H9 (cell line): ENCODE results near the gene CRYAB. TPM values are rescaled to one million over a fixed set of nuclear protein-coding genes. Genes with fewer than 3 reads are reported as not detected.

Experiments
- DNase-seq: peaks from one replicate; pipeline ENCODE4 v3.0.0-alpha.2; 2017
- H2AFZ ChIP-seq: one replicate; pipeline ENCODE4 v1.6.1; 2013; ENCODE audit warnings: mild to moderate bottlenecking, low read length, control low read depth, moderate library complexity
- H2AK5ac ChIP-seq: 2 replicates; pipeline ENCODE4 v1.6.1; 2013; ENCODE audit warnings: low read length, control low read depth, mixed read lengths; ENCODE audit not compliant: insufficient read length
- H2BK120ac ChIP-seq: one replicate; pipeline ENCODE4 v1.6.1; 2013; ENCODE audit warnings: low read depth, mild to moderate bottlenecking, low read length, control low read depth, inconsistent platforms; ENCODE audit not compliant: poor library complexity, severe bottlenecking
- H2BK12ac ChIP-seq: 2 replicates; pipeline ENCODE4 v1.6.1; 2013; ENCODE audit warnings: low read length, control low read depth, mixed read lengths, low read depth; ENCODE audit not compliant: insufficient read length
- H2BK15ac ChIP-seq: 2 replicates; pipeline ENCODE4 v1.6.1; 2013; ENCODE audit warnings: low read depth, low read length, control low read depth
- H2BK20ac ChIP-seq: one replicate; pipeline ENCODE4 v1.6.1; 2013; ENCODE audit warnings: low read depth, mild to moderate bottlenecking, low read length, control low read depth, inconsistent platforms; ENCODE audit not compliant: poor library complexity, severe bottlenecking
- H2BK5ac ChIP-seq: 2 replicates; pipeline ENCODE4 v1.6.1; 2013; ENCODE audit warnings: low read length, control low read depth, mixed read lengths; ENCODE audit not compliant: insufficient read length
- H3K14ac ChIP-seq: 2 replicates; pipeline ENCODE4 v1.6.1; 2013; ENCODE audit warnings: low read length, control low read depth; ENCODE audit not compliant: insufficient read depth
- H3K18ac ChIP-seq: 2 replicates; pipeline ENCODE4 v1.6.1; 2013; ENCODE audit warnings: low read depth, mild to moderate bottlenecking, mixed read lengths, low read length, control low read depth; ENCODE audit not compliant: insufficient read length
- H3K23ac ChIP-seq: 2 replicates; pipeline ENCODE4 v1.6.1; 2013; ENCODE audit warnings: low read length, control low read depth, mixed read lengths, low read depth; ENCODE audit not compliant: insufficient read length
- H3K23me2 ChIP-seq: 2 replicates; pipeline ENCODE4 v1.6.1; 2013; ENCODE audit warnings: low read depth, mild to moderate bottlenecking, mixed read lengths, low read length, control low read depth; ENCODE audit not compliant: insufficient read length, poor library complexity, severe bottlenecking
- H3K27ac ChIP-seq: 2 replicates; pipeline ENCODE4 v1.5.1; 2013; ENCODE audit warnings: low read length, control low read depth, mixed read lengths, low read depth; ENCODE audit not compliant: insufficient read length
- H3K27me3 ChIP-seq: 2 replicates; pipeline ENCODE4 v1.6.1; 2013; ENCODE audit warnings: low read length, control low read depth, inconsistent platforms; ENCODE audit not compliant: insufficient read depth
- H3K4ac ChIP-seq: 2 replicates; pipeline ENCODE4 v1.6.1; 2013; ENCODE audit warnings: low read depth, mild to moderate bottlenecking, control low read depth, inconsistent platforms, low read length, moderate library complexity
- H3K4me1 ChIP-seq: 2 replicates; pipeline ENCODE4 v1.6.1; 2013; ENCODE audit warnings: low read length, control low read depth, inconsistent platforms; ENCODE audit not compliant: insufficient read depth
- H3K4me2 ChIP-seq: 2 replicates; pipeline ENCODE4 v1.6.1; 2013; ENCODE audit warnings: low read length, control low read depth, mixed read lengths; ENCODE audit not compliant: insufficient read length, insufficient read depth
- H3K56ac ChIP-seq: 2 replicates; pipeline ENCODE4 v1.6.1; 2013; ENCODE audit warnings: low read depth, mild to moderate bottlenecking, mixed read lengths, low read length, control low read depth; ENCODE audit not compliant: insufficient read length
- H3K79me1 ChIP-seq: 2 replicates; pipeline ENCODE4 v1.6.1; 2013; ENCODE audit warnings: low read depth, mild to moderate bottlenecking, moderate library complexity, low read length, control low read depth, inconsistent platforms; ENCODE audit not compliant: insufficient read depth, poor library complexity, severe bottlenecking
- H3K79me2 ChIP-seq: 2 replicates; pipeline ENCODE4 v1.6.1; 2013; ENCODE audit warnings: low read length, control low read depth, inconsistent platforms; ENCODE audit not compliant: insufficient read depth
- H3K9ac ChIP-seq: 2 replicates; pipeline ENCODE4 v1.6.1; 2013; ENCODE audit warnings: low read length, control low read depth, mixed read lengths; ENCODE audit not compliant: insufficient read length; ENCODE audit errors: extremely low read depth
- H3K9me3 ChIP-seq: one replicate; pipeline ENCODE4 v1.6.1; 2013; ENCODE audit warnings: low read depth, low read length, inconsistent platforms; ENCODE audit not compliant: control insufficient read depth
- H3T11ph ChIP-seq: one replicate; pipeline ENCODE4 v1.6.1; 2013; ENCODE audit warnings: mild to moderate bottlenecking, low read length, control low read depth, inconsistent platforms
- H4K20me1 ChIP-seq: one replicate; pipeline ENCODE4 v1.6.1; 2013; ENCODE audit not compliant: control insufficient read depth, insufficient read length, insufficient read depth
- H4K5ac ChIP-seq: 2 replicates; pipeline ENCODE4 v1.6.1; 2013; ENCODE audit warnings: low read depth, mild to moderate bottlenecking, mixed read lengths, low read length, control low read depth; ENCODE audit not compliant: insufficient read length
- H4K8ac ChIP-seq: replicated peaks from 2 replicates; pipeline ENCODE4 v1.6.1; 2013; ENCODE audit warnings: low read length, control low read depth, mixed read lengths, low read depth; ENCODE audit not compliant: insufficient read length
- H4K91ac ChIP-seq: 2 replicates; pipeline ENCODE4 v1.6.1; 2013; ENCODE audit warnings: low read depth, mild to moderate bottlenecking, moderate library complexity, mixed read lengths, low read length, control low read depth; ENCODE audit not compliant: insufficient read length
- H3K27ac Mint-ChIP-seq, 3 experiments: 2 replicates in 2 of 3; 3 replicates in 1 of 3; pipeline ENCODE4 v1.8.0; 2020 to 2021; ENCODE audit warnings: mixed read lengths in 3 of 3, mild to moderate bottlenecking in 1 of 3, moderate library complexity in 1 of 3
- H3K27me3 Mint-ChIP-seq: 2 replicates; pipeline ENCODE4 v1.8.0; 2021; ENCODE audit warnings: low read depth, mild to moderate bottlenecking, moderate library complexity, mixed read lengths
- H3K36me3 Mint-ChIP-seq, 3 experiments: 2 replicates in 2 of 3; 3 replicates in 1 of 3; pipeline ENCODE4 v1.8.0; 2020 to 2021; ENCODE audit warnings: low read depth in 3 of 3, mixed read lengths in 3 of 3; ENCODE audit not compliant: insufficient read depth in 1 of 3
- H3K4me1 Mint-ChIP-seq, 2 experiments: 2 replicates each; pipeline ENCODE4 v1.8.0; 2020; ENCODE audit warnings: mixed read lengths in 2 of 2
- H3K4me3 Mint-ChIP-seq, 2 experiments: 2 replicates in 1 of 2; 3 replicates in 1 of 2; pipeline ENCODE4 v1.8.0; 2020 to 2021; ENCODE audit warnings: mild to moderate bottlenecking in 2 of 2, mixed read lengths in 2 of 2, moderate library complexity in 1 of 2
- H3K9me3 Mint-ChIP-seq, 2 experiments: 2 replicates in 1 of 2; 3 replicates in 1 of 2; pipeline ENCODE4 v1.8.0; 2020; ENCODE audit warnings: mild to moderate bottlenecking in 2 of 2, mixed read lengths in 2 of 2, moderate library complexity in 1 of 2
- WGBS: extraction: QIAGEN DNeasy Blood & Tissue Kit; methylation state at CpG from one replicate; pipeline ENCODE4 v1.1.7; 2013; ENCODE audit warnings: missing lambda C conversion rate, low lambda C conversion rate, mixed read lengths; ENCODE audit not compliant: insufficient read length; ENCODE audit errors: extremely low coverage; 5-methylcytosine and 5-hydroxymethylcytosine counted together
- total RNA-seq: library from RNA; stranded (reverse); gene quantifications from 2 replicates; pipeline ENCODE4 v1.2.1, GENCODE V29; 2021
- TF ChIP-seq, protein P1 (sequence below): fragments of 200-600 bp; sonication (generic); conservative IDR thresholded peaks from 3 replicates; pipeline ENCODE4 v1.8.0; 2021; ENCODE audit warnings: antibody characterized with exemption, mild to moderate bottlenecking

CRYAB gene
- total RNA-seq, 1 experiment from 2014 or later = not detected

DNA sequence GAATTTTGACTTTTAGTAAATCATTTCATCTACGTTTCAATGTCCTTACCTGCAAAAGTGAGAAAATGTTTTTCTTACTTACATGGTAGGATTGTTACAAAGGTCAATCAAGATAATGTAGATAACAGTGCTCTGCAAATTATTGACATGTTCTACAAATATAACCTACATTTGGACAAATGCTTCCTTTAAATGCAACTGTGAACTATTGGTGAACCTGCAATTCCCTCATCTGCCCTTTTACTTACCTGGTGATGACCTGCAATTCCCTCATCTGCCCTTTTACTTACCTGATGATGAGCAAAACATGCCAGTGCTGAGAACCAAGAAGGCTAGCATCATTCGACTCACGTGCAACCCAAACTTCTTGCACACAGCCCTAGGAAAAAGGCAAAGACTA, 51.3 kb downstream of the CRYAB start:
- no peak overlapping the region for H2BK20ac ChIP-seq
- no peak overlapping the region for H2BK5ac ChIP-seq
- no peak overlapping the region for H4K5ac ChIP-seq
- Mint-ChIP-seq H3K9me3 (no peaks in the 10 kb centered on the region), H3K27me3 (no peaks in the 10 kb centered on the region), H3K4me1 (no peaks in the 10 kb centered on the region), H3K36me3 (peaks cover 0 to 30% (median 18%) of the 10 kb centered on the region in 3 experiments; a peak in 5 of 7 replicates), H3K4me3 (no peak overlapping the region), H3K27ac (no peak overlapping the region)
- H3K4me1 ChIP-seq = no peaks in the 10 kb centered on the region
- DNase-seq = no peak
- H3K27me3 ChIP-seq = no peaks in the 10 kb centered on the region
- H3K23ac ChIP-seq = no peak overlapping the region
- H3K4ac ChIP-seq = no peak overlapping the region
- H3K18ac ChIP-seq = no peak overlapping the region
- H3T11ph ChIP-seq = no peak overlapping the region
- H2BK120ac ChIP-seq = no peak overlapping the region
- H2BK12ac ChIP-seq = no peak overlapping the region
- H4K91ac ChIP-seq = no peak overlapping the region
- TF ChIP-seq, protein P1, sequence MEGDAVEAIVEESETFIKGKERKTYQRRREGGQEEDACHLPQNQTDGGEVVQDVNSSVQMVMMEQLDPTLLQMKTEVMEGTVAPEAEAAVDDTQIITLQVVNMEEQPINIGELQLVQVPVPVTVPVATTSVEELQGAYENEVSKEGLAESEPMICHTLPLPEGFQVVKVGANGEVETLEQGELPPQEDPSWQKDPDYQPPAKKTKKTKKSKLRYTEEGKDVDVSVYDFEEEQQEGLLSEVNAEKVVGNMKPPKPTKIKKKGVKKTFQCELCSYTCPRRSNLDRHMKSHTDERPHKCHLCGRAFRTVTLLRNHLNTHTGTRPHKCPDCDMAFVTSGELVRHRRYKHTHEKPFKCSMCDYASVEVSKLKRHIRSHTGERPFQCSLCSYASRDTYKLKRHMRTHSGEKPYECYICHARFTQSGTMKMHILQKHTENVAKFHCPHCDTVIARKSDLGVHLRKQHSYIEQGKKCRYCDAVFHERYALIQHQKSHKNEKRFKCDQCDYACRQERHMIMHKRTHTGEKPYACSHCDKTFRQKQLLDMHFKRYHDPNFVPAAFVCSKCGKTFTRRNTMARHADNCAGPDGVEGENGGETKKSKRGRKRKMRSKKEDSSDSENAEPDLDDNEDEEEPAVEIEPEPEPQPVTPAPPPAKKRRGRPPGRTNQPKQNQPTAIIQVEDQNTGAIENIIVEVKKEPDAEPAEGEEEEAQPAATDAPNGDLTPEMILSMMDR = no peak
- H2AFZ ChIP-seq = no peak overlapping the region
- H3K9me3 ChIP-seq = no peaks in the 10 kb centered on the region
- no peak overlapping the region for H2AK5ac ChIP-seq
- H3K79me1 ChIP-seq = no peaks in the 10 kb centered on the region
- no peak overlapping the region for H3K9ac ChIP-seq
- no peak overlapping the region for H3K4me2 ChIP-seq
- H3K27ac ChIP-seq = no peak overlapping the region
- H3K23me2 ChIP-seq = no peaks in the 10 kb centered on the region
- no peak overlapping the region for H2BK15ac ChIP-seq
- no peak overlapping the region for H3K56ac ChIP-seq
- H3K14ac ChIP-seq = no peak overlapping the region
- H4K20me1 ChIP-seq = no peaks in the 10 kb centered on the region
- no peak overlapping the region for H4K8ac ChIP-seq
- no peaks in the 10 kb centered on the region for H3K79me2 ChIP-seq
- no CpG with 5 or more reads among the region's 3 CpGs for WGBS

Other genes starting within 250 kb of the CRYAB start
- 95.5 and 105 TPM in 2 replicates for gene PPP2R1B, start 145.4 kb downstream of the CRYAB start, total RNA-seq
- 25.5 and 26.0 TPM in 2 replicates for gene ALG9, start 40.2 kb downstream of the CRYAB start, total RNA-seq
- gene FDXACB1, start 32.6 kb downstream of the CRYAB start, total RNA-seq = 2.8 and 3.2 TPM in 2 replicates
- gene CFAP68, start 32.2 kb downstream of the CRYAB start, total RNA-seq = 21.6 and 23.4 TPM in 2 replicates
- gene HSPB2, start 964 bp upstream of the CRYAB start, total RNA-seq = 0.22 TPM in 1 of 2 replicates, not detected in the other
- gene C11orf52, start 7.1 kb upstream of the CRYAB start, total RNA-seq = 4.0 and 4.4 TPM in 2 replicates
- gene DIXDC1, start 25.6 kb upstream of the CRYAB start, total RNA-seq = 10.1 and 10.8 TPM in 2 replicates
- gene DLAT, start 113.6 kb upstream of the CRYAB start, total RNA-seq = 57.3 and 58.4 TPM in 2 replicates
- gene PIH1D2, start 162.2 kb upstream of the CRYAB start, total RNA-seq = 1.1 and 1.4 TPM in 2 replicates
- 22.7 and 25.9 TPM in 2 replicates for gene NKAPD1, start 162.5 kb upstream of the CRYAB start, total RNA-seq
- 84.4 and 86.3 TPM in 2 replicates for gene TIMM8B, start 175.0 kb upstream of the CRYAB start, total RNA-seq
- 79.6 and 82.3 TPM in 2 replicates for gene SDHD, start 175.1 kb upstream of the CRYAB start, total RNA-seq